HepG2 (cell line): ENCODE results near the gene UBB. TPM values are rescaled to one million over a fixed set of nuclear protein-coding genes. Genes with fewer than 3 reads are reported as not detected.

Experiments
- CREBL2 ChIP-seq: sonication (generic); formaldehyde crosslinking; IDR thresholded peaks from 2 replicates; pipeline ENCODE4 v1.8.1; 2023; ENCODE audit warnings: missing genetic modification reagents, mild to moderate bottlenecking, borderline replicate concordance
- ELF3 ChIP-seq: IDR thresholded peaks from 2 replicates; pipeline ENCODE4 v1.6.1; 2016; ENCODE audit warnings: missing genetic modification reagents, missing compliant biosample characterization
- FIP1L1 ChIP-seq: fragments of 200-400 bp; formaldehyde crosslinking; IDR thresholded peaks from 2 replicates; pipeline ENCODE4 v1.6.1; 2018; ENCODE audit warnings: low read depth, mild to moderate bottlenecking, low read length, moderate library complexity, borderline replicate concordance; ENCODE audit not compliant: insufficient read depth
- LBX2 ChIP-seq: sonication (generic); formaldehyde crosslinking; IDR thresholded peaks from 2 replicates; pipeline ENCODE4 v1.5.0; 2020; ENCODE audit warnings: missing genetic modification reagents, mild to moderate bottlenecking, borderline replicate concordance
- MAFF ChIP-seq: IDR thresholded peaks from 2 replicates; pipeline ENCODE4 v1.6.1; 2011; ENCODE audit warnings: low read depth, low read length, improper control_type of control experiment
- MLXIP ChIP-seq: sonication (generic); formaldehyde crosslinking; IDR thresholded peaks from 2 replicates; pipeline ENCODE4 v1.9.0; 2021; ENCODE audit warnings: missing genetic modification reagents, borderline replicate concordance
- NONO ChIP-seq, 2 experiments: fragments of 450-650 bp in 1 of 2; sonication (generic) in 1 of 2; formaldehyde crosslinking in 1 of 2; IDR thresholded peaks in 1 of 2; conservative IDR thresholded peaks in 1 of 2; 2 replicates each; pipeline versions ENCODE4 v1.6.1 to v1.8.0; 2017 to 2022; ENCODE audit warnings: mild to moderate bottlenecking in 1 of 2, missing genetic modification reagents in 1 of 2, moderate library complexity in 1 of 2
- TEAD3 ChIP-seq: optimal IDR thresholded peaks from 2 replicates; pipeline ENCODE3; 2016; ENCODE audit warnings: borderline replicate concordance
- ZBTB4 ChIP-seq: sonication (generic); formaldehyde crosslinking; IDR thresholded peaks from 2 replicates; pipeline ENCODE4 v1.4.0; 2020; ENCODE audit warnings: missing genetic modification reagents, mild to moderate bottlenecking, borderline replicate concordance
- ZKSCAN8 ChIP-seq: IDR thresholded peaks from 2 replicates; pipeline ENCODE4 v1.6.1; 2016; ENCODE audit warnings: borderline replicate concordance, missing genetic modification reagents, missing compliant biosample characterization
- ZNF224 ChIP-seq: sonication (generic); formaldehyde crosslinking; IDR thresholded peaks from 2 replicates; pipeline ENCODE4 v1.5.0; 2020; ENCODE audit warnings: mild to moderate bottlenecking, missing genetic modification reagents
- ZNF264 ChIP-seq: sonication (generic); formaldehyde crosslinking; IDR thresholded peaks from 2 replicates; pipeline ENCODE4 v1.4.0; 2020; ENCODE audit warnings: missing genetic modification reagents
- ZNF331 ChIP-seq: sonication (generic); formaldehyde crosslinking; IDR thresholded peaks from 2 replicates; pipeline ENCODE4 v1.4.0; 2020; ENCODE audit warnings: missing genetic modification reagents
- ZNF598 ChIP-seq: sonication (generic); formaldehyde crosslinking; IDR thresholded peaks from 2 replicates; pipeline ENCODE4 v1.5.1; 2020; ENCODE audit warnings: mild to moderate bottlenecking, missing genetic modification reagents, borderline replicate concordance
- ZNF616 ChIP-seq: sonication (generic); formaldehyde crosslinking; IDR thresholded peaks from 2 replicates; pipeline ENCODE4 v1.5.0; 2020; ENCODE audit warnings: low read depth, mild to moderate bottlenecking, missing genetic modification reagents
- ZNF704 ChIP-seq: sonication (generic); formaldehyde crosslinking; IDR thresholded peaks from 2 replicates; pipeline ENCODE4 v1.8.1; 2023; ENCODE audit warnings: mild to moderate bottlenecking, inconsistent platforms, moderate library complexity, missing genetic modification reagents, borderline replicate concordance
- ZNF761 ChIP-seq: sonication (generic); formaldehyde crosslinking; conservative IDR thresholded peaks from 2 replicates; pipeline ENCODE4 v1.4.0; 2020; ENCODE audit warnings: mild to moderate bottlenecking, missing genetic modification reagents
- ZNF766 ChIP-seq: sonication (generic); formaldehyde crosslinking; IDR thresholded peaks from 2 replicates; pipeline ENCODE4 v1.5.0; 2020; ENCODE audit warnings: missing genetic modification reagents, borderline replicate concordance
- ZNF879 ChIP-seq: sonication (generic); formaldehyde crosslinking; IDR thresholded peaks from 2 replicates; pipeline ENCODE4 v1.8.1; 2023; ENCODE audit warnings: missing genetic modification reagents
- polyA plus RNA-seq, 8 experiments: library from polyadenylated mRNA; depleted of rRNA in 3 of 8; stranded (reverse) in 7 of 8; unstranded in 1 of 8; fragments of >200 nt; fragmentation: Illumina TruSeq in 4 of 8; extraction: Trizol in 4 of 8; gene quantifications; 2 replicates each; pipeline versions ENCODE4 v1.2.1 to v1.2.3, GENCODE V29; 2011 to 2016; ENCODE audit warnings: low read depth in 4 of 8, missing spikeins in 1 of 8, mixed read lengths in 1 of 8; ENCODE audit not compliant: insufficient read depth in 1 of 8
- total RNA-seq, 5 experiments: library from RNA; depleted of rRNA; stranded (reverse); fragments of >200 nt; fragmentation: Illumina TruSeq; extraction: Trizol; gene quantifications; 2 replicates each; pipeline ENCODE4 v1.2.3, GENCODE V29; 2016; ENCODE audit warnings: low read depth in 1 of 5

Gene UBB
- total and polyA plus RNA-seq, 2 of the 13 experiments (the other 11 are each of a cell fraction or from before 2014, with no cell fraction given): 1,130 to 2,066 TPM

GRCh38 chr17:16353317-16354174 lies 27.3 kb upstream of the UBB start, which contains the start of gene CENPV (continued):
- no peak for TF ChIP-seq ZNF616 (CRISPR knock-in tag)
- TF ChIP-seq LBX2 (CRISPR knock-in tag): 0 out of 2 replicates have a peak, but pooled peaks have one; percentile 40
- TF ChIP-seq TEAD3: peak; percentile 8
- TF ChIP-seq ZKSCAN8 (CRISPR knock-in tag): no peak
- peak; percentile 60; the same call in 1 of the 2 replicates for TF ChIP-seq ZBTB4
- TF ChIP-seq ZNF598 (CRISPR knock-in tag): 0 out of 2 replicates have a peak, but pooled peaks have one; percentile 18
- TF ChIP-seq ZNF704 (CRISPR knock-in tag): no peak
- TF ChIP-seq FIP1L1: no peak
- no peak for TF ChIP-seq CREBL2 (CRISPR knock-in tag)
- TF ChIP-seq ELF3 (CRISPR knock-in tag): peak; percentile 16; the same call in 1 of the 2 replicates
- no peak for TF ChIP-seq NONO (IDR thresholded peaks at IDR 0.05)
- TF ChIP-seq NONO (CRISPR knock-in tag; conservative IDR thresholded peaks at IDR 0.05): no peak; the same call in 1 of the 2 replicates
- TF ChIP-seq ZNF766 (CRISPR knock-in tag): peak; percentile 26; the same call in 1 of the 2 replicates
- TF ChIP-seq ZNF761 (CRISPR knock-in tag): 0 out of 2 replicates have a peak, but pooled peaks have one; percentile 60
- TF ChIP-seq MAFF: no peak
- TF ChIP-seq ZNF264: 0 out of 2 replicates have a peak, but pooled peaks have one; percentile 26
- TF ChIP-seq ZNF224 (CRISPR knock-in tag): no peak
- TF ChIP-seq ZNF879 (CRISPR knock-in tag): no peak
- TF ChIP-seq MLXIP (CRISPR knock-in tag): 0 out of 2 replicates have a peak, but pooled peaks have one; percentile 43
- TF ChIP-seq ZNF331: 0 out of 2 replicates have a peak, but pooled peaks have one; percentile 30
